Esophagus mucosa (tissue), 1 donor: ENCODE data around the gene RADIL. TPM values are rescaled to one million over a fixed set of nuclear protein-coding genes. Genes with fewer than 3 reads are reported as not detected.

Experiments used
- ATAC-seq: fragments of 200-7000 bp; cut with Tn5 transposase; one replicate; pipeline ENCODE4 v1.9.1; 2020
- total RNA-seq: library from RNA; stranded (reverse); gene quantifications from one replicate; pipeline ENCODE4 v1.2.4, GENCODE V29; 2023
- donor health status: DM: yes; HTN: yes; CAD: no.

The RADIL gene
- total RNA-seq, 1 donor from 2014 or later: 0.20 TPM

DNA sequence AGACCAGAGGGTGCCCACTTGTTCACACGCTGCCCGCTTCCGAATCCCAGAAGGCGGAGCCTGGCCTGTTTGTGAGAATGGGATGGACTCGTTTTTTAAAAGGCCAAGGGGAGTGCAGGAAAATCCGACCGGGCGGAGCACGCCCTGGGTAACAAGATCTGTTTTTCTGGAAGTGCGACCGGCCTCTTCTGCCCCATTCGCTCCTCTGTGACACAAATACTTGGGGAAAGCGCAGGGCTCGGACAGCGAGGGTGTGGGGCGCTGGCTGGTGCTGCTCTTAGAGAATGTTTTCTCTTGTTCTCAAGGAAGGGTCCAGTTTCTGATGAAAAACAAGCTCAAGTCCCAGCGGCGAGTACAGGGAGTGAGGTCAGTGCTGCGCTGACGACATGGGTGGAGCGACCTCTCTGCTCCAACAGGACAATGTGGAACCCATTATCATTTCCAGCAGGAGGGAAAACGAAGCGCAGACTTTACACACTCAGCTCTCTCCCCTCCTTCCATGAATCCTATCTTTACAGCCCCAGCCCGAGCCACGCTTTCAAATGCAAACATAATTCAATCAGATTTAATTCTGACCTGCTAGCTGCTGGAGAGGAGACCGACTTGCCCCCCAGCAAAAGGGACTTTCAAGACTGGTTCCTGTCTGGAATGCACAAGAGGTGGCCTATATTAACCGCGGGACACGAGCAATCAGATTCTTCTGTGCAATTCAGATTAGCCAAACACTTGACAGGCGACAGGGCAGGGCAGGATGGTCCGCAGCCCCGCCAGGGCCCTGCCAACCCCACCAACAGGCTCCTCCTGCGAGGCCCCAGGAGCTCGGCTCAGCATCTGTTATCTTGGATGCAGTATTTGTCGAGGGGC, 1.1 kb downstream of the RADIL start:
- no peak for ATAC-seq

DNA sequence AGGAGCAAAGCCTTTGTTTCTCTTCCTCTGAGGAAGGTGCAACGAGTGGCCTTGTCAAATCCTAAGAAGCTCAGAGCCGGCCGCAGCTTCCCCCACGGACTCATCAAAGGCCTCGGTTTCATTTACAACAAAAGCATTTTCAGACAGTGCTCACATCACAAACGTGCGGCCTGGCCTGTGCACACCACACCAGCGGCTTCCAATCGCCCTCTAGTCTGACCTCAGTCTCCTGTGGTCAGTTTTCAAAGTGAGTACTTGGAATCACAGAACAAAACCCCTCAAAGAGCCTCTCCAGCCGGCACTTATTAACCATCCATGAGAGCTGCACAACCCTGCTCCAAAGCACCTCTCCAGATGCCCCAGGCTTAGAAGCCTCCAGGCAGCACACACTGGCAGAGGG, 3.3 kb downstream of the RADIL start:
- no peak for ATAC-seq

- no peak for ATAC-seq
Measured at GRCh38 chr7:4879396-4880081, 4.0 kb downstream of the RADIL start.

DNA sequence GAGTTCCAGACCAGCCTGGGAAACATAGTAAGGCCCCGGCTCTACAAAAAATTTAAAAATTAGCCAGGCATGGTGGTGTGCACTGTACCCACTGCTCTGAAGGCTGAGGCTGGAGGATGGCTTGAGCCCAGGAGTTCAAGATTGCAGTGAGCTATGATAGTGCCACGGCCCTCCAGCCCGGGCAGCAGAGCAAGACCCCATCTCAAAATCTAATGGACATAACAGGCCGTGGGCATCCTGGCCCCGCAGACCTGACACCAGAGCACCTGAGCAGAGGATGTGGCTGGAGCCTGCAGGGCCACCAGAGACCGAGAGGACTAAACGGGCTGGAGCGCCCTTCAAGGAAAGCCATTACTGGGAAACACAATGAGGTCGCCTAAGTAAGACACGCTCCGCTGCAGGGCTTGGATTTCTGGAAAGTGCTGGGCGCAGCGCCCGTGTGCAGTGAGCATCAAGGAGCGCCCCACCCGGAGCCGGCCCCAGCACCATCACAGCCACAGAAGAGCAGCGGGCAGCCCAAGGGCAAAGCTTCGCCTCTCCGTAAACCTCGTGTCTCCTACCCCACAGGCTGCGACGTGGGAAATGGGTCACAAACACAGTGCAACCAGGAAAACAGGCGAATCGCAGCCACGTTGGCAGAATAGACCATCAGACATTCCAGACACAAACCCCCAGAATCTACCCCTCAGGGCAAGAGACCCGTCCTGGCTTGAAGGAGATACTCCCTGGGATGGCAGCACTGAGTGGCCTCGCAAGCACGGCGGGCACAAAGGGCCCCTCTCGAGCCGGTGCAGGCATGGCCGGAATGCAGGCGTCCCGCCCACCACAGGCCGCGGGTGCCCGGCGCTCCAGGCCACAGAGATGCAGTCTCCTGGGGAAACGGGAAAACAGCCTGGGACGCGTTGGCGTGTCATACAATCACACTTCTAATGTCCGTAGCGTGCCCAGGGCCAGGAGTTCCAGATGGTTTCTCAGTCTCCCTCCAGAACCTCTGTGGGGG, 4.9 kb downstream of the RADIL start:
- ATAC-seq: no peak

DNA sequence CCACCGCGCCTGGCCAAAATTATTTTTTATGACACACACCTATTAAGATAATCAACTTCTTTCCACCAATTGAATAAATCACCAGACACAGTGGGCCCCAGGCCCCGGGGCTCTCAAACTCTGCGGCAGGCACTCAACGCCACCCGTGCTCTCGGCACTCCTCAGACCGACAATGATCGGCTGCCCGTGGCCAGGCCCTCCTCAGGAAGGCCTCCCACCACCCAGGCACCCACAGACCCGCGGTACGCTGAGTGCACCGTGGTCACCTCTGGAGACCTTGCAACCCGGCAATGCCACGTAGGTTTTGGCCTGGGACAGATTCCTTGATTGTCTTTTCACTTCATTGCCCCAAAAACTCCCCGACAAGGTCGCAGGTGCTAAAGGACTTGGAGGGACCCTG, 6.9 kb downstream of the RADIL start:
- ATAC-seq: no peak

- ATAC-seq: no peak
Measured at GRCh38 chr7:4875391-4875790, 8.1 kb downstream of the RADIL start.

- ATAC-seq: no peak
Measured at GRCh38 chr7:4873071-4873944, 10.2 kb downstream of the RADIL start.

DNA sequence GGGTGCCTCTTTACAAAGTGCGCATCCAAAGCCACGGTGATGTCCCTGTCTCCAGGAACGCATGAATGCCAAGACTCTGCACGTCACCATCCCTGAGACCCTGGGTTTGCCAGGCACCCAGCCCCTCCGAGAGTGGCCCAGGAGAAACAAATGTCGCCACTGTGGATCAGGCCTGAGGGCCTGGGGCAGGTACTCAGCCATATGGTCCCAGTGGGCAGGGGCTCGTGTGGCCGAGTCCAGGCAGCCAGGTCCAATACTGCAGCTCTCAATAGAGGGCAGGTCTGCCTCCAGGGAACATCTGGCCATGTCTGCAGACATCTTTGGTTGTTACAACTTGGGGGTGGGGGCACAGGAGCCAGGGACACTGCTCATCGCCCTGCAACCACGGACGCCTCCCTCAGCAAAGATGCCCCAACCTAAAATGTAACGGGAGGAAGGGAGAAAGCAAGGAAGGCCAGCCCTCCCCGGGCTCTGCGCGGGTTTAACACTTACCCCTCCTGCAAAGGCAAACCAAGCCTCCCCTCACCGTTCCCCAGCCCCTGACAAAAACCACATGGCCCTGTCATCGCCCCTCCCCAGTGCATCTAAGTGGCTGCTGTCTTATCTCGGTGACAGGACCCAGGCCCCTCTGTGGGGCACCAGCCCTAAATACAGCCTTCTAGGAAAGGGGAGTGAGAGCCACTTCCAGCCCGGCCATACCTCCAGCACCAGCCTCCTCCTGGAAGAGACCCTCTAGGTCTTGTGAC, 11.4 kb downstream of the RADIL start:
- no peak for ATAC-seq

DNA sequence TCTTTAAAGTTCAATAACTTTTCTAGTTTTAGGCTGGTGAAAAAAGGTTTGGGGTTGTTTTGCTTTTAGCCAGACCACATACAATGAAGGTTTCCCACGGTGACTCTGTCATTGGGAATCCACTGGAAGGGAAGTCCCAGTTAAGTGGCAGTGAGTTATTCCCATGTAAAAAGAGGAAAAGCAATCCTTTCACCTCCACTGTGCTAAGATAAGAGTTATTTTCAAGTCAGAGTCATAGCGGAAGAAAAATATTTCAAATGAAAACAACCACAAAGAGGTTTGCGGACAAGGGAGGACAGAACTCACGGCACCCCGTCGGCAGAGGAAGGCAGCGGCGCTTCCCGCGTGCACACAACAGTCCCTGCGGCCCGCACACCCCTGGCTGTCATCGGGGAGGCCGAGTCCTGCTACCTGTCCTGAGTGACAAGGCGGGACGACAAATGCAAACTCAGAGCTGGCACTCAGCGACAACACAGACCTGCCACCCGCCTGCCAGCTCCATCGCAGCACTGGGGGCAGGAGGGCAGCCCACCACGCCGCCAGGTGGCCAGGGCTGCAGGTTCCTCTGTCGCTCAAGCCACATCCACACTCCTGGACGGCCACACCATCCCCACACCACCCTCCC, 12.3 kb downstream of the RADIL start:
- ATAC-seq: no peak

DNA sequence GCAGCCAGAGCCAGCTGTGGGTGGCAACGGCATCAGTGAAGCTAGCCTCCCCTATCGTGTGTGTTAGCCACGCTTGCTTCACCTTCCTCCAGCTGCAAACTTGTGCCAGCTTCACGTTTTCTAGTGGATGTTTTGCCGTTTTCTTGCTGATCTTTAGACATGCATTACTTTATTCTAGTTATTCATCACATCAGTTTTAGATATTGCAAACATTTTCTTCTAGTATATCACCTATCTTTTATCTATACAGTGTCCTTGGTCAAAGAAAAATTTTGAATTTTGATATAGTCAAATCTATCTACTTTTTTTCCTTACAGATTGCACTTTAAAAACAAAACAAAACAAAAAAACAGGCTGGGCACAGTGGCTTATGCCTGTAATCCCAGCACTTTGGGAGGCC, 15.0 kb downstream of the RADIL start:
- no peak for ATAC-seq

- no peak for ATAC-seq
Measured at GRCh38 chr7:4866528-4867496, 16.7 kb downstream of the RADIL start.

GRCh38 chr7:4862156-4862555, 21.4 kb downstream of the RADIL start:
- no peak for ATAC-seq

- no peak for ATAC-seq
Measured at GRCh38 chr7:4861673-4862072, 21.8 kb downstream of the RADIL start, which contains the start of gene PAPOLB. TSS of gene PAPOLB (minus strand) at chr7:4862030. CDS start at chr7:4861810, 220 bp downstream.

DNA sequence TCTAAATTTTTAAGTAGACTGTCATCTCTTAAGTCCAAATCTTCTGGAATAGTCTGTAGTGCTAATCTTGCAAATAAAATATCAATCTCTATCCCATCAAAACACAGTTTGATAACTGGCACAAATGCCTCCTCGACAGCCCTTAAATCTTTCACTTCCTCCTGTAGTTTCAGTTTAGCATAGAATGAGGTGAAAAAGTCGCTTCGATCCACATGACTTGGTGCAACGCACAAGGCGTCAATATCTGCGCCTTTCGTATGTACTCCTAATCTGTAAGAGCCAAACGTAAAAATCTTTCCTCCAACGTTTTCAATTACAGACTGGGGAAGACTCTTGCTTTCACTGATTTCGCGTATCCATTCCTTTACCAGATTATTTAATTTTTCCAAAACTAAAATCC, 22.3 kb downstream of the RADIL start:
- no peak for ATAC-seq

GRCh38 chr7:4857189-4857588, 26.3 kb downstream of the RADIL start:
- ATAC-seq: no peak

DNA sequence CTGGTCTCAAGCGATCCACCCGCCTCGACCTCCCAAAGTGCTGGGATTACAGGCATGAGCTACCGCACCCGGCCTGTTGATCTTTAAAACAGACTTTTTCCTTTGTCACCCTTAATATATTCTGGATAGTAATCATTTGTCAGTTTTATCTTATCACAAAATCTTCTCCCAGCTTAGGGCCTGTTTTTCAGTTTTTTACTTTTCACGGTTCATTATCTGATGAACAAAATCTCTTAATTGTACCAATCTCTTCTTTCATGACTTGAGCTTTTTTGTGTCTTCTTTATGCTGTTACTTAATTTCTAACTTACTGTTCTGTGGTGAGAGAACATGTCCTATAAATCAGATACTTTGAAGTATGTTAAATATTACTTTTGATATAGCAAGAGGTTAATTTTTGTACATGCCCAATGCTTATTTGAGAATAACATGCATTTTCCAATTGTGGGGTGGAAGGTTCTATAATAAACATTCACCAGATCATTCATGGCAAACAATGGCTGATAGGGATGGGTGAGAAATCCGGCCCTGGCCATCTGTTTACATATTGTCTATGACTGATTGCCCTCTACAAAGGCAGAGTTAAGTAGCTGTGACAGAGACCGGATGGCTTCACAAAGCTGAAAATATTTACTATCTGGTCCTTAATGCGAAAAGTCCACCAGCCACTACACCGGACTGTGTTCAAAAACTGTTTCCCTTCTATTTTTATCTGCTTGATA, 27.0 kb downstream of the RADIL start:
- no peak for ATAC-seq

GRCh38 chr7:4854916-4855315, 28.6 kb downstream of the RADIL start:
- no peak for ATAC-seq
